Left ventricle myocardium inferior (tissue), 1 donor: ENCODE results near the gene ACO1. TPM values are rescaled to one million over a fixed set of nuclear protein-coding genes. Genes with fewer than 3 reads are reported as not detected.

ENCODE experiments used
- DNase-seq: peaks from one replicate; pipeline ENCODE4 v3.0.0-alpha.2; 2020
- H3K27ac ChIP-seq: fragments of 200-600 bp; replicated peaks from 2 replicates; pipeline ENCODE4 v1.8.0; 2021
- H3K27me3 ChIP-seq: fragments of 200-600 bp; 2 replicates; pipeline ENCODE4 v1.8.0; 2021; ENCODE audit warnings: low read depth
- H3K36me3 ChIP-seq: fragments of 200-600 bp; 2 replicates; pipeline ENCODE4 v1.8.0; 2021
- H3K4me1 ChIP-seq: fragments of 200-600 bp; 2 replicates; pipeline ENCODE4 v1.8.0; 2021
- H3K4me3 ChIP-seq: fragments of 200-600 bp; 2 replicates; pipeline ENCODE4 v1.8.0; 2021; ENCODE audit warnings: mild to moderate bottlenecking, moderate library complexity
- H3K9me3 ChIP-seq: fragments of 200-600 bp; replicated peaks from 2 replicates; pipeline ENCODE4 v1.8.0; 2021
- intact Hi-C: fragments of 100-400 bp; cut with micrococcal nuclease; formaldehyde crosslinking; loops from one replicate; pipeline ENCODE4 v1.11.0; 2022
- total RNA-seq: library from RNA; stranded (reverse); fragmentation: NEBNext Ultra II Directional; extraction: Animal tissue kit (Norgen Biotek cat#: 25700); gene quantifications from one replicate; pipeline ENCODE4 v1.2.1, GENCODE V29; 2021
- TF ChIP-seq, protein P1 (sequence below): fragments of 200-600 bp; IDR thresholded peaks from 2 replicates; pipeline ENCODE4 v1.8.0; 2021; ENCODE audit warnings: antibody characterized with exemption, mild to moderate bottlenecking, borderline replicate concordance
- donor health status: DM: no; HTN: yes; CAD: no; lungs with severe emphysema.

Gene ACO1
- total RNA-seq, 1 donor from 2014 or later = 62.7 TPM

DNA sequence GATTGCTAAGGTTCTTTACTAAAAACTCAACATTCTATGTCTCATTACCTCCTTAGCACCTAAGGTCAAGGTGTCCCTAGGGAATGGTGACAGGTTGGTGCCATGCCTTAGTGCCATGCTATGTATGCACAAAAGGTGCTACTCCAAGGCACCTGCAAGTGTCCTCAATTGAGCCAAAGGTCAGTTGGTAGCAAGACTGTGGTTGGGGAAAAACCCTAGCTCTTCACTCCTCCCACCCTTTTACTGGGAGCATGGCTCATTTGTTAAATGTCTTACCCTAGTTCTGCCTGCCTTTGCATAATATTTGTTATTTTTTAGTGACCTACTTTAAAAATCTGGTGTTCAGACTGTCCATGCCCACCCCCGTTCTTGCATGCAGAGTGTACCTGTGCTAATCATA, 17.0 kb downstream of the ACO1 start:
- TF ChIP-seq, protein P1, sequence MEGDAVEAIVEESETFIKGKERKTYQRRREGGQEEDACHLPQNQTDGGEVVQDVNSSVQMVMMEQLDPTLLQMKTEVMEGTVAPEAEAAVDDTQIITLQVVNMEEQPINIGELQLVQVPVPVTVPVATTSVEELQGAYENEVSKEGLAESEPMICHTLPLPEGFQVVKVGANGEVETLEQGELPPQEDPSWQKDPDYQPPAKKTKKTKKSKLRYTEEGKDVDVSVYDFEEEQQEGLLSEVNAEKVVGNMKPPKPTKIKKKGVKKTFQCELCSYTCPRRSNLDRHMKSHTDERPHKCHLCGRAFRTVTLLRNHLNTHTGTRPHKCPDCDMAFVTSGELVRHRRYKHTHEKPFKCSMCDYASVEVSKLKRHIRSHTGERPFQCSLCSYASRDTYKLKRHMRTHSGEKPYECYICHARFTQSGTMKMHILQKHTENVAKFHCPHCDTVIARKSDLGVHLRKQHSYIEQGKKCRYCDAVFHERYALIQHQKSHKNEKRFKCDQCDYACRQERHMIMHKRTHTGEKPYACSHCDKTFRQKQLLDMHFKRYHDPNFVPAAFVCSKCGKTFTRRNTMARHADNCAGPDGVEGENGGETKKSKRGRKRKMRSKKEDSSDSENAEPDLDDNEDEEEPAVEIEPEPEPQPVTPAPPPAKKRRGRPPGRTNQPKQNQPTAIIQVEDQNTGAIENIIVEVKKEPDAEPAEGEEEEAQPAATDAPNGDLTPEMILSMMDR = no peak
- peaks cover 8% of the 10 kb centered on the region for H3K4me1 ChIP-seq
- no peaks in the 10 kb centered on the region for H3K27me3 ChIP-seq
- H3K4me3 ChIP-seq = no peak overlapping the region
- no peak overlapping the region for H3K27ac ChIP-seq
- DNase-seq = no peak
- intact Hi-C loops = no loop called here
- H3K36me3 ChIP-seq = peaks cover 13% of the 10 kb centered on the region
- peaks cover 7% of the 10 kb centered on the region for H3K9me3 ChIP-seq

- peaks cover 6% of the 10 kb centered on the region for H3K4me1 ChIP-seq
- DNase-seq = no peak
- H3K36me3 ChIP-seq = peaks cover 35% of the 10 kb centered on the region
- TF ChIP-seq, protein P1 = no peak
- H3K27me3 ChIP-seq = no peaks in the 10 kb centered on the region
- intact Hi-C loops = no loop called here
- no peak overlapping the region for H3K4me3 ChIP-seq
- H3K9me3 ChIP-seq = peaks cover 7% of the 10 kb centered on the region
- no peak overlapping the region for H3K27ac ChIP-seq
These were observed 19.3 kb downstream of the ACO1 start for GRCh38 chr9:32403567-32404260.

DNA sequence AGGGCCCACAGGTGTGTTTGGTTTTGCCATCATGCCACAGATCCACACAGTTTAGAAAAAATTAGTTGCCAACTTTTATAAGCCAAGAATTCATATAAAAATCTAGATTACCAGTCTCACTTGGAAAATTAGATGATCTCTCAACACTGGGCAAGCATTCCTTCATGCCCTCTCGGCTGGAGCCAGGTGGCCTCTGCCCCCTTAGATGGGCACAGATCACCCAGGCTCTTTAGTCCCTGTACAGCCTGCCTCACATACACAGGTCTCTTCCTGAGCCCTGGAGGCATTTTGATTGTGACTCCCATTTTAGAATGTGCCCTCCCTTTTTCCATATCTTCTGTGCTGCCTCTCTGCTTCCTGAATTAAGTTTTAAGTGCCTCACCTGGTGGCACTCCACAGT, 20.0 kb downstream of the ACO1 start:
- intact Hi-C loops = no loop called here
- no peak overlapping the region for H3K27ac ChIP-seq

DNA sequence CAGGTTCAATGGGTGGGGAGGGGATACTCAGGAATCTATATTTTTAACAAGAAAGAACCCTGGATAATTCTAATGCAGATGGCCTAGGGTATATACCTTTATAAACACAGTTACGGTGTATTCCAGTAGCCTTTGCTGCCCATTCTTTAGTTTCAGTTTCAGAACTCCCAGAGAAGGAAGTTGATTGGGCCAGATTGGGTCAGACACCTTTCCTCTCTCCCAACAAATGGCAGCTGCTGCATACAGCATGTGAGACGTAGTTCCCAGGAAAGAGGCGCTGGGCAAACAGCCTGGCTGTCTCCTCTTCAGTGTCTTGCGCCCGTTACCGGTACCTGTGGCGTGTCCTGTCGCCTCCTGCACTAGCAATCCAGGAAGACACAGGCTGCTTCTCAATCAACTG, 20.4 kb downstream of the ACO1 start:
- no peak overlapping the region for H3K27ac ChIP-seq
- TF ChIP-seq, protein P1 = no peak
- H3K36me3 ChIP-seq = peaks cover 47% of the 10 kb centered on the region
- peaks cover 7% of the 10 kb centered on the region for H3K9me3 ChIP-seq
- intact Hi-C loops = no loop called here
- H3K4me1 ChIP-seq = no peaks in the 10 kb centered on the region
- no peak overlapping the region for H3K4me3 ChIP-seq
- no peak for DNase-seq
- H3K27me3 ChIP-seq = no peaks in the 10 kb centered on the region

More for the DNA sequence above, 20.0 kb downstream of the ACO1 start:
- Histone ChIP-seq H3K27me3 (no peaks in the 10 kb centered on the region), H3K4me3 (no peak overlapping the region), H3K36me3 (peaks cover 42% of the 10 kb centered on the region), H3K4me1 (no peaks in the 10 kb centered on the region), H3K9me3 (peaks cover 7% of the 10 kb centered on the region)
- TF ChIP-seq, protein P1 = no peak
- DNase-seq = no peak

DNA sequence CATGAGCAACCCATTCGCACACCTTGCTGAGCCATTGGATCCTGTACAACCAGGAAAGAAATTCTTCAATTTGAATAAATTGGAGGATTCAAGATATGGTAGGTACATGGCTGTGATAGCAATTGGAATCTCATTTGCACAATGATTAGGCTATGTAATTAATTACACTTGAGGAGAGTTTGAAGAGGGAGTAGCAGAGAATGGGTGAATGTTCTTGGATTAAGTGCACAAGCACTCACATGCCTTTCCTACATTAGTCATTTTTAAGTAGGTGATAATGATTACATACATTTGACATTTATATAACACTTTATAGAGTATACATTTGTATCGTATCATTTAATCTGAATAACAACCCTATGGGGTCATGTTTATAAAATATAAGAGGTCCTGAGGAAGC, 21.1 kb downstream of the ACO1 start:
- intact Hi-C loops = no loop called here
- H3K27me3 ChIP-seq = no peaks in the 10 kb centered on the region

More for the DNA sequence above, 21.1 kb downstream of the ACO1 start:
- Histone ChIP-seq H3K4me3 (no peak overlapping the region), H3K9me3 (peaks cover 7% of the 10 kb centered on the region), H3K27ac (no peak overlapping the region), H3K36me3 (peaks cover 53% of the 10 kb centered on the region), H3K4me1 (no peaks in the 10 kb centered on the region)
- TF ChIP-seq, protein P1 = no peak
- no peak for DNase-seq
